CD1c-positive myeloid dendritic cell (primary cell): Measurements from ENCODE around the gene ARL3.
A peak's percentile ranks its signal among the peaks of the same experiment; 100 is the strongest.

Source experiments
- DNase-seq: peaks from one replicate; pipeline ENCODE4 v3.0.0-alpha.2; 2016; ENCODE audit errors: extremely low spot score

The ARL3 gene

DNA sequence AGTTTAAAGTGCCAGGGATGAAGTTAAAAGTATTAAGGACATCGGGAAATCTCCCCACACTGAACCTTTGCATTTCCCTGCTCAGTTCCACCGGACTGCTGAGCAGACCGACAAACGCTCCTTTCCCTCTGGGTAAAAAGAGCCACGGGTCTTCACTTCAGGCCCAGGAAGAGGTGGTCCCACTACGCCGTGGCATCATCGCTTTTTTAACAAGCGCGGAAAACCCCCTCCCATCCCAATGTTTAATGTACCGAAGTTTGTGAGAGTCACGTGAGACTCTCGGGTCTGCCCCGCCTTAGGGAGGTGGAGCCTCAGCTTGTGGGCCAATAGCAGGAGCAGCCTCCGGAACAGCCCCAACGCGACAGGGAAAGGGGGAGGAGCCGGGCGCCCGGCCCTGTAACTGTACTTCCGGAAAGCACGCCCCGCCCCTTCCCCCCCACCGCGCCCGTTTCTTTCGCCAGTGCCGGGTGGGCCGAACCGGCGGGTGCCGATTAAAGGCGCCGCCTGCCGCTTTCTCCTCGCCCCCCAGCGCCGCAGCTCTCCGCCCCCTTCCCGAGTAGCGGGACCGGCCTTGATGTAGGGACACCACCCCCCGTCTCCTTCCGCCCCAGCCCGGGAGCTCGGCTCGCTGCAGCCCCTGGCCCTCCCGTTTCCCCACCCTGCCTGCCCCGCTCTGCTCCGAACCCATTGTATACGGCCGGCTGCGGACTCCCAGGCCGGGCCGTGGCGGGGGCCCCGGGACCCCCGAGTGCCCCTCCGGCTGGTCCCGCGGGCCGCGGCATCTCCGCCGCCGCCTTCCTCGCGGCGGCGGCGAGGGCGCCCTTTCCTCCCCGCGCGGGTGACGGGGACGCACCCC lies 72.1 kb downstream of the ARL3 start:
- DNase-seq, result peak; percentile 97

- no peak for DNase-seq
Measured at GRCh38 chr10:102641402-102641801, 72.8 kb downstream of the ARL3 start.

- no peak for DNase-seq
Measured at GRCh38 chr10:102639537-102639936, 74.7 kb downstream of the ARL3 start.

DNA sequence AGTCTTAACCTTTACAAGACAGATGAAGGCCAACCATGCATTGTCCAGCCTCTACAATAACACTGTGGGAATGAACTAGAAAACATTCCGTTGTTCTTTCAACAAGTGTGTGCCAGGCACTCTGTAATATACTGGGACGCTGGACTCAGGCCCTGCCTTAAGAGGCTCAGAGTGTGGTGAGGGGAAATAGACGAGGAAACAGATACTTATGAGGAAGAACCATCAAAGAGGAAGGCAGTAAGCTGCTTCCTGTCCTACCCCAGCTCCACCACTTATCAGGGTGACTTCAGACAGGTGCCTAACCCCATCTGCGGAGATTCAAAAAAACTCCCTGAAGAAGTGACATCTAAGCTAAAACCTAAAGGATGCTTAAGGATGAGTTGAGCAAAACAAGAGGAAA lies 78.8 kb downstream of the ARL3 start:
- peak; percentile 28 for DNase-seq

DNA sequence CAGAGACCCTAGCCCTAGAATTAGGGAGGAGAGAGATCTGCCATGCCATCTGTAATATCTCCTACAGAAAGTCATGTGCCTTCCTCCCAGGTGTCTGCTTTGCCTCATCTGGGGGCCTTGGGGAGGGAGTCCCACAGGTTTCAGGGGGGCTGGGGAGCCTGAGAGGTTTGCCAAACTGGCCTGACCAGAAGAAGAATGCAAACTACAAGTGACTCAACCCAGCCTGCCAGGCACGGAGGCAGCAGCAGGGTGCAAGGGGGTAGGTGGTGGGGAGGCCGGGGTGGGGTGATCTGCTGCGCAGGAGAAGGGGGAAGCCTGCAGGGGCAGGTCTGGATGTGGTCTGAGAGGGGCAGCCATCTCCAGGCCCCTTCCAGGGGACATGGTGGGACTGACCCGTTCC lies 79.5 kb downstream of the ARL3 start:
- DNase-seq, result no peak

GRCh38 chr10:102633848-102634247 lies 80.3 kb downstream of the ARL3 start:
- DNase-seq, result no peak

GRCh38 chr10:102633287-102633686 lies 80.9 kb downstream of the ARL3 start:
- peak; percentile 83 for DNase-seq

GRCh38 chr10:102632394-102633111 lies 81.6 kb downstream of the ARL3 start:
- DNase-seq, result peak; percentile 15

DNA sequence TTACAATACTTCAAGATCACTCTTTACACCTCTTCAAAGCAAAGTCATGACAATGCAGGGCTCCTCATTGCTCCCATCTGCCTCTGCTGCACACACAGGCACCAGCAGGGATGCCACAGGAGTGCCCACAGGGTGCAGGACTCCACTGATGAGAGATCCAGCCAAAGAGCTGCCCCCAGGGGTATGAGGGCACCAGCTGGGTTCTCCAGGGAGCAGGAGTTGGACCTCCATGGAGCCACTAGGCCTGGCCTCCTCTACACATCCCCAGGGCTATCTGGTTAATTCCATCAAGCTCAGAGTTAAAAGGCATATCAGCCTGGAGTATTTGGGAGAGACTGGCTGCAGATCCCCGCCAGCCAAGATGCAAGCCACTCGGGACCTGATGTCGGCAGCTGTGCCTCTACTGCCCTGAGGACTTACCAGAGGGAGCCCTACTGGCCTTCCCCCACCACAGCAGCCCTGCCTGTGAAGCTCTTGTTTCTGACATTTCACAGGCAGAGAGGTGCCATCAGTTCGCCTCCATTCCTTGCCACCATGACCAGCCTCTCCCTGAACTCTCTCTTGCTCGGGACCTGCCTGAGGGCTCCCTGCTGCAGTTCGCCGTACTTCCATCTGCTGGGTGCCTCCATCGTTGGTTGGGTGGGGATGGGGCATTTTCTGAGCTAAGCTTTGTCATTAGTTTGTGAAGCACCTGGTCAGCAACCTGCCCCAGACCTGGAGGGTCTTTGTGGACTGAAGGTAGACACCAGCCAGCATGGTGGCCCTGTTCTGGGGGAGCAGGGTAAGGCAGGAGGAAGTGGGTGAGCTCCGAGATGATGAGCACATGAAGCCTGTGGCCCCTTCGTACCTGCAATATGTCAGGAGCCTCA lies 82.4 kb downstream of the ARL3 start:
- no peak for DNase-seq

DNA sequence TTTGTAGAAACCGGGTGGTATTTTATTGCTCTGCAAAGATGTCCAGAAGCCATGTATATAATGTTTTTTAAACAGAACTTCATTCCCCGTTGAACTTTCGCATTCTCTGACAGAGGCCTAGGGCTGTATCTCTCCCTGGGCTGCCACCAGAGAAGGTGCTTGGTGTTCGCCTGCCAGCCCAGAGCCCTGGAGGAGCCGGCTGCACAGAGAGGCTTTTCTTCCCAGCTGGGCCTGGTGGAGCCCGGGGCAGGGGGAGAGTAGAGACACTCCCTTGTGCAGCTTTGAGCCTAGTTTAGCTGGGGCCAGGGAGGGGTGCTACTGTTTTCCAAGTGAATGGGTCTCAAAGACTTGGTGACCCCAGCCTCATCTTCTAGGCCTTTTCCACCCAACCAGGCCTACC lies 83.5 kb downstream of the ARL3 start:
- no peak for DNase-seq

- DNase-seq, result no peak
Measured at GRCh38 chr10:102629661-102630614, 84.3 kb downstream of the ARL3 start.

- DNase-seq, result no peak
Measured at GRCh38 chr10:102628451-102628911, 85.7 kb downstream of the ARL3 start.

- no peak for DNase-seq
Measured at GRCh38 chr10:102627736-102628293, 86.4 kb downstream of the ARL3 start.

DNA sequence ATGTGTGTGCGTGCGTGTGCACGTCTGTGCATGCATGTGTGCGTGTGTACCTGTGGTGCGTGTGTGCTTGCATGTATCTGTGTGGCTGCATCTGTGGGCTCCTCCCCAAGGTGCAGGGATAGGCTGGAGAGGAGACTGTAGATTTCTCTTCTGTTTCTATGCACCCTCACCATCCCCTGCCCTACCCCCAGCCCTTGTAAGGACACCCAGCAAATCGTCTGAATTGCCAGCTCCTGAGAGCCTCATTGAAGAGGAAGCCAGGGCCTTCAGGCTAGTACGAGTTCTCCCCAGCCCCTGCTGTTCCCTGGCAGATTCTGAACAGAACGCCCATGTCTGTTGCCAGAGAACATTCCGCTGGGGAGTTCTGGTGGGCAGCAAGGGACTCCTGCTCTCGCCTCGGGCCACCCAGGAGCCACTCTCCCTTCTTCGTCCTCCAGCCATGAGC lies 86.9 kb downstream of the ARL3 start:
- no peak for DNase-seq

- peak; percentile 26 for DNase-seq
Measured at GRCh38 chr10:102626026-102626685, 88.0 kb downstream of the ARL3 start.

DNA sequence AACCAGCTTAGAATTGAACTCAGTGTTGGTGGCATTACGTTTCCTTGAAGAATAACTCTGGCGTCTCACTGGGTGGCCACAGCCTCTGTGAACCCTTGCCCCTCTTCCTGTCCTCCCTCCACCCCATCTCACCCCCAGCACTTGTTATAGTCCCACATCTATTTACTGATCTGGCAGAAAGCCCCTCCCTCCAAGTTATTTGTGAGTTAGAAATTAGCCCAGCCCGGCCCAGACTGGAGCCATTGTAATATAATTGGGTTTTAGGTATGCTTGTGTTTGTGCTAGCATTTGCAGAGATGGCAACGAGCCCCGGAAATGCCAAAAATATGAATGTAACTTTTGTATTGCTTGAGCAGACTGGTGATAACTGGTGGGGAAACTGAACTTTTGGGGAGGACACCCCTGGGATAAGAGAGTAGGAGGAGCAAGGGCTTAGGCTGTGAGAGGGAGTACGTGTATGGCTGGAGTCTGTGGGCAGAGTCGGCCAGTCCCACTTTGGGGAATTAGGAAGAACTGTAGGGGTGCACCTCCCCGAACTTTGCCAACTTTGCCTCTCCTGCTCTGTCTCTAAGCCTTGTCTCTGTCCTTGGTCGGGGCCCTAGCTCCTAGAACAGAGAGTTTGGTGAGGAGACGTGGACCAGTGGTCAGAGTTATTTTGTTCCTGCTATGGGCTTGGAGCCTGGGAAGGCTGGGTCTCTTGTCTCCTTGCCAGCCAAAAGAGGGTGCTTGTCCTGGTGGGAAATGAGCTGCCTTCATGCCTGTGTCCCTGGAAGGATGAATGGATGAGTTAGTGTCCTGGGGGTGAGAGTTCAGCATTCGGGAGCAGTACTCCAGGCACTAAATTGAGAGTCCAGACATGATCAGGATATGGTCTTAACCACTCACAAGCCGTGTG lies 89.2 kb downstream of the ARL3 start:
- DNase-seq, result no peak

DNA sequence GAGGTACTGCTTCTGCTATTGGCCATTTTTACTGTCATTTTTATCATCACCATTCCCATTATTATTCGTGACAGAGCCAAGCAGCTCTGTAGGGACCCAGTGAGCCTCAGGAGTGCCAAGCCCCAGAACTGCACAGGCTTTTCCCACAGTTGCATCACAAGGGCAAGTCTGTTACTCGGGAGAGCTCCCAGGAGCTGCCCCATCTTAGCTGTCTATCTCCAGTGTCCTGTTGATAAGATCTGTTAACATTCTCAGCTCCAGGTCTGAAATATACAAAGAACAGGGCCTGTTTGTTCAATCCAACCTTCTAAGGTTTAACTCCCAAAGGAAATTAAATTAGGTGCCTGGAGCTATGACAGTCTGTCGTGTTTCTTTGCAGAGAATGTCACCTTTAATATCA lies 90.1 kb downstream of the ARL3 start:
- no peak for DNase-seq
